GM18951 (cell line): ENCODE measurements around the gene LRP1-AS.

Experiments
- POLR2A ChIP-seq: IDR thresholded peaks from 4 replicates; pipeline ENCODE4 v1.6.1; 2011; ENCODE audit warnings: mild to moderate bottlenecking; ENCODE audit not compliant: insufficient read length, insufficient read depth; ENCODE audit errors: extremely low read depth
- in situ Hi-C: fragments of 300-500 bp; cut with MboI; formaldehyde crosslinking; loops from one replicate; pipeline ENCODE4 v1.12.0; 2022; ENCODE audit warnings: low sequenced_read_pairs, mixed read lengths, inconsistent platforms; ENCODE audit not compliant: unreplicated experiment

Gene LRP1-AS

GRCh38 chr12:57175428-57176138 lies 28.2 kb upstream of the LRP1-AS start:
- in situ Hi-C loops, result loop anchor here (5.0 kb wide), 1 partner anchor 53 kb away; no protein-coding TSS in a partner anchor
- no peak for TF ChIP-seq POLR2A

GRCh38 chr12:57173683-57174082 lies 26.3 kb upstream of the LRP1-AS start:
- no peak for TF ChIP-seq POLR2A
- in situ Hi-C loops, result no loop called here

GRCh38 chr12:57173089-57173488 lies 25.7 kb upstream of the LRP1-AS start:
- no peak for TF ChIP-seq POLR2A
- in situ Hi-C loops, result no loop called here

GRCh38 chr12:57171668-57172067 lies 24.2 kb upstream of the LRP1-AS start:
- in situ Hi-C loops, result no loop called here
- no peak for TF ChIP-seq POLR2A

GRCh38 chr12:57170927-57171326 lies 23.5 kb upstream of the LRP1-AS start:
- TF ChIP-seq POLR2A, result no peak
- in situ Hi-C loops, result no loop called here

- in situ Hi-C loops, result no loop called here
- no peak for TF ChIP-seq POLR2A
Measured at GRCh38 chr12:57170408-57170807, 23.0 kb upstream of the LRP1-AS start.

GRCh38 chr12:57169969-57170368 lies 22.6 kb upstream of the LRP1-AS start:
- in situ Hi-C loops, result no loop called here
- no peak for TF ChIP-seq POLR2A

GRCh38 chr12:57169046-57169795 lies 21.8 kb upstream of the LRP1-AS start:
- in situ Hi-C loops, result no loop called here
- TF ChIP-seq POLR2A, result no peak

- in situ Hi-C loops, result no loop called here
- no peak for TF ChIP-seq POLR2A
Measured at GRCh38 chr12:57168058-57168457, 20.6 kb upstream of the LRP1-AS start.

GRCh38 chr12:57166971-57167371 lies 19.6 kb upstream of the LRP1-AS start:
- in situ Hi-C loops, result no loop called here
- TF ChIP-seq POLR2A, result no peak

- in situ Hi-C loops, result no loop called here
- no peak for TF ChIP-seq POLR2A
Measured at GRCh38 chr12:57165741-57166140, 18.3 kb upstream of the LRP1-AS start.

- no peak for TF ChIP-seq POLR2A
- in situ Hi-C loops, result no loop called here
Measured at GRCh38 chr12:57164966-57165625, 17.7 kb upstream of the LRP1-AS start.

- in situ Hi-C loops, result no loop called here
- TF ChIP-seq POLR2A, result no peak
Measured at GRCh38 chr12:57164454-57164853, 17.0 kb upstream of the LRP1-AS start.
